Activated naive CD8-positive, alpha-beta T cell treated with anti-CD3 and anti-CD28 coated beads, Interleukin-2, amount 10 ng/mL, durations not matched to agents 7 days and 5 days (primary cell): ENCODE measurements around the gene BIN1. TPM values are rescaled to one million over a fixed set of nuclear protein-coding genes. Genes with fewer than 3 reads are reported as not detected.
A peak's percentile ranks its signal among the peaks of the same experiment; 100 is the strongest.

Experiments
- ATAC-seq: fragments of 150-1000 bp; cut with Tn5 transposase; one replicate; pipeline ENCODE4 v1.10.0; 2021; ENCODE audit warnings: low read depth, moderate library complexity
- POLR2A ChIA-PET: fragments of 350-600 bp; sonication (Branson Sonifier 250); formaldehyde crosslinking; loops from one replicate; lab custom pipeline; 2021; ENCODE audit warnings: antibody characterized with exemption; lab: Charles Lee
- DNase-seq: peaks from one replicate; pipeline ENCODE4 v3.0.0; 2021
- H3K27ac Mint-ChIP-seq: one replicate; pipeline ENCODE4 v1.8.0; 2022; ENCODE audit warnings: mild to moderate bottlenecking, mixed read lengths
- H3K27me3 Mint-ChIP-seq: one replicate; pipeline ENCODE4 v1.8.0; 2022; ENCODE audit warnings: mild to moderate bottlenecking, moderate library complexity, mixed read lengths
- H3K36me3 Mint-ChIP-seq: one replicate; pipeline ENCODE4 v1.8.0; 2021; ENCODE audit warnings: mild to moderate bottlenecking, mixed read lengths
- H3K4me1 Mint-ChIP-seq: one replicate; pipeline ENCODE4 v1.8.0; 2021; ENCODE audit warnings: mixed read lengths
- H3K4me3 Mint-ChIP-seq: one replicate; pipeline ENCODE4 v1.8.0; 2022; ENCODE audit warnings: mild to moderate bottlenecking, moderate library complexity, mixed read lengths
- H3K9me3 Mint-ChIP-seq: one replicate; pipeline ENCODE4 v1.8.0; 2021; ENCODE audit warnings: mixed read lengths
- total RNA-seq, 2 experiments: library from RNA; stranded (reverse); gene quantifications; one replicate each; pipeline ENCODE4 v1.2.3, GENCODE V29; 2021

The BIN1 gene
- total RNA-seq, 2 experiments from 2014 or later = 160 to 161 TPM

GRCh38 chr2:127080226-127080937 lies 26.6 kb downstream of the BIN1 start:
- DNase-seq (no peak), ATAC-seq (peak; percentile 19)
- Mint-ChIP-seq H3K9me3 (no peaks in the 10 kb centered on the region), H3K36me3 (peaks cover 11% of the 10 kb centered on the region), H3K27ac (peak overlapping the region; percentile 99), H3K4me3 (peak overlapping the region; percentile 94), H3K4me1 (peaks cover 67% of the 10 kb centered on the region), H3K27me3 (no peaks in the 10 kb centered on the region)
- POLR2A ChIA-PET = interaction anchor here (0.6 to 3.5 kb wide), 14 partner anchors 9 to 622 kb away, joined by 3 to 14 read pairs (median 4); partner anchors contain the start of genes BIN1 and ERCC3

GRCh38 chr2:127079358-127079920 lies 27.5 kb downstream of the BIN1 start:
- DNase-seq (no peak), ATAC-seq (no peak)
- peaks cover 11% of the 10 kb centered on the region for H3K36me3 Mint-ChIP-seq
- H3K27ac Mint-ChIP-seq = peak overlapping the region; percentile 99
- POLR2A ChIA-PET = interaction anchor here (1.0 to 3.5 kb wide), 6 partner anchors 10 to 195 kb away, joined by 3 to 14 read pairs (median 10); partner anchors contain the start of gene BIN1
- H3K9me3 Mint-ChIP-seq = no peaks in the 10 kb centered on the region
- H3K4me3 Mint-ChIP-seq = peak overlapping the region; percentile 94
- H3K4me1 Mint-ChIP-seq = peaks cover 60% of the 10 kb centered on the region
- H3K27me3 Mint-ChIP-seq = no peaks in the 10 kb centered on the region

- POLR2A ChIA-PET = no interaction called here
- DNase-seq (no peak), ATAC-seq (no peak)
- H3K4me1 Mint-ChIP-seq = peaks cover 54% of the 10 kb centered on the region
- no peaks in the 10 kb centered on the region for H3K9me3 Mint-ChIP-seq
- peaks cover 11% of the 10 kb centered on the region for H3K36me3 Mint-ChIP-seq
- H3K4me3 Mint-ChIP-seq = peak overlapping the region; percentile 94
- peak overlapping the region; percentile 99 for H3K27ac Mint-ChIP-seq
- H3K27me3 Mint-ChIP-seq = no peaks in the 10 kb centered on the region
These were observed 28.2 kb downstream of the BIN1 start for GRCh38 chr2:127078666-127079270.

GRCh38 chr2:127078028-127078427 lies 28.9 kb downstream of the BIN1 start:
- no peak for DNase-seq
- H3K36me3 Mint-ChIP-seq = peaks cover 11% of the 10 kb centered on the region
- peak overlapping the region; percentile 3 for H3K4me3 Mint-ChIP-seq
- peak overlapping the region; percentile 76 for H3K27ac Mint-ChIP-seq
- ATAC-seq = no peak
- H3K4me1 Mint-ChIP-seq = peaks cover 50% of the 10 kb centered on the region
- POLR2A ChIA-PET = interaction anchor here (0.6 kb wide), 1 partner anchor 578 kb away, joined by 6 read pairs; no protein-coding TSS in a partner anchor
- H3K9me3 Mint-ChIP-seq = no peaks in the 10 kb centered on the region
- H3K27me3 Mint-ChIP-seq = no peaks in the 10 kb centered on the region

GRCh38 chr2:127076924-127077323 lies 30.0 kb downstream of the BIN1 start:
- H3K4me1 Mint-ChIP-seq = peaks cover 41% of the 10 kb centered on the region
- H3K36me3 Mint-ChIP-seq = peaks cover 15% of the 10 kb centered on the region
- POLR2A ChIA-PET = interaction anchor here (1.4 kb wide), 1 partner anchor 9 kb away, joined by 4 read pairs; no protein-coding TSS in a partner anchor
- H3K9me3 Mint-ChIP-seq = no peaks in the 10 kb centered on the region
- DNase-seq (no peak), ATAC-seq (no peak)
- peak overlapping the region; percentile 66 for H3K27ac Mint-ChIP-seq
- H3K27me3 Mint-ChIP-seq = no peaks in the 10 kb centered on the region
- no peak overlapping the region for H3K4me3 Mint-ChIP-seq

GRCh38 chr2:127076290-127076689 lies 30.7 kb downstream of the BIN1 start:
- ATAC-seq (no peak), DNase-seq (no peak)
- Mint-ChIP-seq H3K4me3 (no peak overlapping the region), H3K27me3 (no peaks in the 10 kb centered on the region), H3K4me1 (peaks cover 37% of the 10 kb centered on the region), H3K9me3 (no peaks in the 10 kb centered on the region), H3K27ac (peak overlapping the region; percentile 68), H3K36me3 (peaks cover 15% of the 10 kb centered on the region)
- POLR2A ChIA-PET = interaction anchor here (1.4 kb wide), 1 partner anchor 9 kb away, joined by 4 read pairs; no protein-coding TSS in a partner anchor

GRCh38 chr2:127075821-127076220 lies 31.1 kb downstream of the BIN1 start:
- ATAC-seq (no peak), DNase-seq (no peak)
- H3K27me3 Mint-ChIP-seq = no peaks in the 10 kb centered on the region
- H3K4me1 Mint-ChIP-seq = peaks cover 42% of the 10 kb centered on the region
- H3K36me3 Mint-ChIP-seq = peaks cover 15% of the 10 kb centered on the region
- H3K9me3 Mint-ChIP-seq = no peaks in the 10 kb centered on the region
- no peak overlapping the region for H3K4me3 Mint-ChIP-seq
- POLR2A ChIA-PET = interaction anchor here (1.1 to 1.4 kb wide), 2 partner anchors 9 to 10 kb away, joined by 4 to 6 read pairs; no protein-coding TSS in a partner anchor
- peak overlapping the region; percentile 68 for H3K27ac Mint-ChIP-seq

- POLR2A ChIA-PET = interaction anchor here (1.1 kb wide), 1 partner anchor 9 kb away, joined by 6 read pairs; no protein-coding TSS in a partner anchor
- H3K9me3 Mint-ChIP-seq = no peaks in the 10 kb centered on the region
- peaks cover 38% of the 10 kb centered on the region for H3K4me1 Mint-ChIP-seq
- no peak overlapping the region for H3K27ac Mint-ChIP-seq
- DNase-seq = no peak
- peaks cover 13% of the 10 kb centered on the region for H3K36me3 Mint-ChIP-seq
- no peaks in the 10 kb centered on the region for H3K27me3 Mint-ChIP-seq
- ATAC-seq = no peak
- H3K4me3 Mint-ChIP-seq = no peak overlapping the region
These were observed 32.0 kb downstream of the BIN1 start for GRCh38 chr2:127074936-127075335.

GRCh38 chr2:127074358-127074757 lies 32.6 kb downstream of the BIN1 start:
- no peaks in the 10 kb centered on the region for H3K27me3 Mint-ChIP-seq
- H3K36me3 Mint-ChIP-seq = peaks cover 15% of the 10 kb centered on the region
- no peaks in the 10 kb centered on the region for H3K9me3 Mint-ChIP-seq

GRCh38 chr2:127072970-127073369 lies 34.0 kb downstream of the BIN1 start:
- peaks cover 16% of the 10 kb centered on the region for H3K36me3 Mint-ChIP-seq
- H3K27ac Mint-ChIP-seq = no peak overlapping the region
- H3K9me3 Mint-ChIP-seq = no peaks in the 10 kb centered on the region
- POLR2A ChIA-PET = interaction anchor here (1.4 kb wide), 1 partner anchor 12 kb away, joined by 5 read pairs; no protein-coding TSS in a partner anchor
- no peak overlapping the region for H3K4me3 Mint-ChIP-seq
- no peak for ATAC-seq
- no peak for DNase-seq
- H3K4me1 Mint-ChIP-seq = peaks cover 24% of the 10 kb centered on the region
- H3K27me3 Mint-ChIP-seq = no peaks in the 10 kb centered on the region

More at GRCh38 chr2:127074358-127074757, 32.6 kb downstream of the BIN1 start:
- ATAC-seq = no peak
- POLR2A ChIA-PET = no interaction called here
- Mint-ChIP-seq H3K4me1 (peaks cover 34% of the 10 kb centered on the region), H3K27ac (no peak overlapping the region), H3K4me3 (no peak overlapping the region)
- DNase-seq = no peak

GRCh38 chr2:127072396-127072795 lies 34.6 kb downstream of the BIN1 start:
- Mint-ChIP-seq H3K27me3 (no peaks in the 10 kb centered on the region), H3K4me3 (no peak overlapping the region), H3K27ac (no peak overlapping the region), H3K9me3 (no peaks in the 10 kb centered on the region), H3K36me3 (peaks cover 20% of the 10 kb centered on the region), H3K4me1 (peaks cover 23% of the 10 kb centered on the region)
- POLR2A ChIA-PET = interaction anchor here (1.4 to 1.6 kb wide), 2 partner anchors 9 to 13 kb away, joined by 5 to 9 read pairs; no protein-coding TSS in a partner anchor
- no peak for ATAC-seq
- no peak for DNase-seq

GRCh38 chr2:127071901-127072328 lies 35.0 kb downstream of the BIN1 start:
- no peak for ATAC-seq
- Mint-ChIP-seq H3K27ac (no peak overlapping the region), H3K36me3 (peaks cover 20% of the 10 kb centered on the region), H3K4me3 (no peak overlapping the region), H3K27me3 (no peaks in the 10 kb centered on the region), H3K4me1 (peaks cover 20% of the 10 kb centered on the region), H3K9me3 (no peaks in the 10 kb centered on the region)
- POLR2A ChIA-PET = interaction anchor here (1.3 to 1.6 kb wide), 3 partner anchors 9 to 222 kb away, joined by 5 to 9 read pairs (median 5); partner anchors contain the start of gene ERCC3
- no peak for DNase-seq

- Mint-ChIP-seq H3K27ac (no peak overlapping the region), H3K36me3 (peaks cover 13% of the 10 kb centered on the region), H3K9me3 (no peaks in the 10 kb centered on the region), H3K4me1 (peaks cover 15% of the 10 kb centered on the region), H3K27me3 (no peaks in the 10 kb centered on the region), H3K4me3 (no peak overlapping the region)
- ATAC-seq = no peak
- no peak for DNase-seq
- POLR2A ChIA-PET = interaction anchor here (1.4 to 2.1 kb wide), 2 partner anchors 11 to 16 kb away, joined by 3 to 14 read pairs; no protein-coding TSS in a partner anchor
These were observed 36.7 kb downstream of the BIN1 start for GRCh38 chr2:127070221-127070620.
